CD4-positive, CD25-positive, alpha-beta regulatory T cell (primary cell): ENCODE results near the gene RBCK1. TPM values are rescaled to one million over a fixed set of nuclear protein-coding genes. Genes with fewer than 3 reads are reported as not detected.
A peak's percentile ranks its signal among the peaks of the same experiment; 100 is the strongest.

ENCODE experiments used
- ATAC-seq, 2 donors: fragments of 150-1000 bp; cut with Tn5 transposase; one replicate each; pipeline ENCODE4 v1.10.0; 2021; ENCODE audit warnings: low read depth in 2 of 2, moderate number of reproducible peaks in 2 of 2, moderate library complexity in 1 of 2
- DNase-seq, 3 donors: peaks; one replicate each; pipeline versions ENCODE4 v3.0.0 to v3.0.0-alpha.2; 2012 to 2022; ENCODE audit warnings: mixed read lengths in 1 of 3
- H3K27ac ChIP-seq: one replicate; pipeline ENCODE4 v1.7.0; 2013; ENCODE audit warnings: mild to moderate bottlenecking, low read length; ENCODE audit not compliant: insufficient read depth, poor library complexity, severe bottlenecking
- H3K27me3 ChIP-seq: one replicate; pipeline ENCODE4 v1.7.0; 2013; ENCODE audit warnings: low read length; ENCODE audit not compliant: control insufficient read depth, insufficient read depth
- H3K36me3 ChIP-seq: one replicate; pipeline ENCODE4 v1.7.0; 2013; ENCODE audit warnings: mild to moderate bottlenecking, low read length, moderate library complexity; ENCODE audit not compliant: control insufficient read depth, insufficient read depth
- H3K4me1 ChIP-seq: 2 replicates; pipeline ENCODE4 v1.7.0; 2013; ENCODE audit warnings: mild to moderate bottlenecking, low read length; ENCODE audit not compliant: insufficient read depth, control insufficient read depth, poor library complexity, severe bottlenecking
- H3K4me3 ChIP-seq: one replicate; pipeline ENCODE4 v1.7.0; 2013; ENCODE audit warnings: low read depth, mild to moderate bottlenecking, low read length, moderate library complexity
- H3K9me3 ChIP-seq, 2 experiments: 1 replicate in 1 of 2; 2 replicates in 1 of 2; pipeline ENCODE4 v1.7.0; 2013; ENCODE audit warnings: low read length in 2 of 2, mild to moderate bottlenecking in 1 of 2, moderate library complexity in 1 of 2; ENCODE audit not compliant: control insufficient read depth in 2 of 2
- H3K27ac Mint-ChIP-seq, 3 donors: one replicate each; pipeline ENCODE4 v1.8.0; 2020 to 2022; ENCODE audit warnings: mild to moderate bottlenecking in 3 of 3, mixed read lengths in 3 of 3, moderate library complexity in 2 of 3
- H3K27me3 Mint-ChIP-seq: one replicate; pipeline ENCODE4 v1.8.0; 2022; ENCODE audit warnings: mild to moderate bottlenecking, mixed read lengths
- H3K36me3 Mint-ChIP-seq: one replicate; pipeline ENCODE4 v1.8.0; 2020; ENCODE audit warnings: mixed read lengths
- H3K4me1 Mint-ChIP-seq, 4 donors: one replicate each; pipeline ENCODE4 v1.8.0; 2020 to 2022; ENCODE audit warnings: mixed read lengths in 4 of 4, mild to moderate bottlenecking in 1 of 4
- H3K4me3 Mint-ChIP-seq, 4 donors: one replicate each; pipeline ENCODE4 v1.8.0; 2020 to 2022; ENCODE audit warnings: mild to moderate bottlenecking in 4 of 4, mixed read lengths in 4 of 4, moderate library complexity in 3 of 4
- H3K9me3 Mint-ChIP-seq, 7 donors: one replicate each; pipeline ENCODE4 v1.8.0; 2020 to 2022; ENCODE audit warnings: mixed read lengths in 7 of 7, mild to moderate bottlenecking in 3 of 7, moderate library complexity in 2 of 7
- polyA plus RNA-seq, 4 donors: library from polyadenylated mRNA; unstranded; fragments of 300-500 nt; fragmentation: Illumina TruSeq; gene quantifications; one replicate each; pipeline ENCODE4 v1.2.3, GENCODE V29; 2021
- total RNA-seq: library from RNA; stranded (reverse); gene quantifications from one replicate; pipeline ENCODE4 v1.2.3, GENCODE V29; 2022

The RBCK1 gene
- 93.9 TPM for total RNA-seq
- 100 to 1,000 TPM in 1 of 4 donors, 10 to 100 TPM in 3; 87.5 to 115 (median 91.8) TPM for polyA plus RNA-seq

DNA sequence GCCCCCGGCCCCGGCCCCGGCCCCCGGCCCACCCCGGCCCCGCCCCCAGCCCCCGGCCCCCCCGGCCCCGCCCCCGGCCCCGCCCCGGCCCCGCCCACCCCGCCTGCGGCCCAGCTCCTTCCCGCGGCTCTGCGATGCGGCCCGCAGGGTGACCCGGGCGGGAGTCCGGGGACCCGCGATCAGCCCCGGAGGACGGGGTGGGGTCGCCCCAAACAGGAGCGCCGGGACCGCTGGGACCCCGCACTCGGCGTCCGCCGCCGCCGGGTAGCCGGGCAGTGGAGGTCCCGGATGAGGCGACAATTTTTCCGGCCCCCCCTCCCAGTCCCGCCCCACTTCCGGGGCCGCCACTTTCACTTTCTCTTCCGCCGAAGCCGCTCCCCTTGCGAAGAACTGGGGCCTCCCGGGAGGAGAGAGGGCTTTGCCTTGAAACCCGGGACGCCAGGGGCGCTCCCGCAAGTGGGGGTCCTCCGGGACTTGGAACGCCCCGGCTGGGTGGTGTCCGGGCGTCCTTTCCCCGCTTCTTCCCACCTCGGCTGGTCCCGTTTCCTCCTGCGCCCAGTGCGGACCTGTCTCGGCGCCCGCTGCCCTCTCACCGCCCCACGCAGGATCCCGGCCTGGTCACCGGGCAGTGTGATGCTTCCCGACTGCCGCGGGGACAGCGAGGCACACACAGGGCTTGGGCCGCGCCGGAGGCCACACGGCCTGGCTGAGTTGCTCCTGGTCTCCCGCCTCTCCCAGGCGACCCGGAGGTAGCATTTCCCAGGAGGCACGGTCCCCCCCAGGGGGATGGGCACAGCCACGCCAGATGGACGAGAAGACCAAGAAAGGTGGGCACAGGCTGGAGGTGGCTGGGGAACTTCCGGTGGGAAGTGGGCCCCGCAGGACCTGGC is at the start of gene RBCK1:
Gene RBCK1, plus strand, starts transcription at position 347 of the 890 bp plus-strand sequence. Its CDS starts 459 bp downstream, at position 806.
- Histone ChIP-seq H3K4me1 (peaks cover 29% of the 10 kb centered on the region), H3K9me3 (no peaks in the 10 kb centered on the region), H3K27me3 (no peaks in the 10 kb centered on the region), H3K4me3 (peak within 1 kb of the TSS; percentile 81), H3K27ac (peak within 1 kb of the TSS; percentile 83), H3K36me3 (peaks cover 16% of the 10 kb centered on the region)
- H3K27ac Mint-ChIP-seq = peak within 1 kb of the TSS; percentile 91 to 96 (median 95)
- H3K4me3 Mint-ChIP-seq = peak within 1 kb of the TSS; percentile 91 to 98 (median 96)
- H3K9me3 Mint-ChIP-seq = peaks cover 0 to 2% (median 0%) of the 10 kb centered on the region in 7 donors
- peaks cover 13 to 55% (median 48%) of the 10 kb centered on the region in 4 donors for H3K4me1 Mint-ChIP-seq
- DNase-seq (peak; percentile 86 to 92 (median 91)), ATAC-seq (peak; percentile 75 to 77)
- peaks cover 28% of the 10 kb centered on the region for H3K36me3 Mint-ChIP-seq
- H3K27me3 Mint-ChIP-seq = peaks cover 5% of the 10 kb centered on the region

DNA sequence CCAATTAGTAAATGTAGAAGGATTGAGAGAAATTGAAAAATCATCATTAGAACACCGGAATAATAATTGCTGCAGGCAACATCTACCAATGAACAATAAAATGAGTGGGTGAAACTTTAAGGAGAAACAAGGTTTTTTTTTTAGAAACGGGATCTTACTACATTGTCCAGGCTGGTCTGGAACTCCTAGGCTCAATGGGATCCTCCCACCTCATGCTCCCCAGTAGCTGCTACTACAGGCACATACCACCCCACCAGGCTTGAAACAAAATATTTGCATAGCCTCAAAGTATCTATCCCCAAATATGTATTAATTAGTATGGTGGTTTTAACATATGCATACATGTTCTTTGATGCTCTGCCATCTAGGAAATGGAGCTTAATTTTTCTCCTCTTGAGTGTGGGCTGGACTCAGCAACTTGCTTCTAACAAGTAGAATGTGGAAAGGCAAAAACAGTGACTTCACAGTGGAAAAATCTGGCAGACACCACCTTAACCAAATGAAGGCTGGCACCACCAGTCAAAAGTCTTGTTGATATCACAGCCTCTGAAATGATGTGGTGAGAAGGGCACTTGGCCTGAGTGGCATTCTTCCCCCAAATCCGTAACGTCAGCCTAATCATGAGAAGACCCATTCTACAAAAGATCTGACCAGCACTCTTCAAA is 49.1 kb upstream of the RBCK1 start:
- Mint-ChIP-seq H3K9me3 (no peaks in the 10 kb centered on the region), H3K27me3 (no peaks in the 10 kb centered on the region), H3K36me3 (no peaks in the 10 kb centered on the region), H3K4me1 (peaks cover 0 to 12% (median 7%) of the 10 kb centered on the region in 4 donors), H3K4me3 (no peak overlapping the region), H3K27ac (peak overlapping the region in 1 of 3 donors; percentile 51)
- Histone ChIP-seq H3K4me3 (no peak overlapping the region), H3K27me3 (no peaks in the 10 kb centered on the region), H3K9me3 (no peaks in the 10 kb centered on the region), H3K4me1 (peaks cover 9% of the 10 kb centered on the region), H3K36me3 (no peaks in the 10 kb centered on the region), H3K27ac (no peak overlapping the region)
- no peak for ATAC-seq
- DNase-seq = no peak

- H3K4me3 Mint-ChIP-seq = no peak overlapping the region
- ATAC-seq (no peak), DNase-seq (no peak)
- H3K9me3 ChIP-seq = no peaks in the 10 kb centered on the region
- no peaks in the 10 kb centered on the region for H3K27me3 Mint-ChIP-seq
- no peaks in the 10 kb centered on the region for H3K36me3 Mint-ChIP-seq
- no peak overlapping the region for H3K27ac ChIP-seq
- H3K4me3 ChIP-seq = no peak overlapping the region
- H3K4me1 Mint-ChIP-seq = peaks cover 6 to 29% (median 17%) of the 10 kb centered on the region in 4 donors
- no peaks in the 10 kb centered on the region for H3K36me3 ChIP-seq
- peaks cover 20% of the 10 kb centered on the region for H3K4me1 ChIP-seq
- H3K9me3 Mint-ChIP-seq = no peaks in the 10 kb centered on the region
- no peaks in the 10 kb centered on the region for H3K27me3 ChIP-seq
- H3K27ac Mint-ChIP-seq = no peak overlapping the region
Measured at GRCh38 chr20:361561-361960, 46.5 kb upstream of the RBCK1 start.

DNA sequence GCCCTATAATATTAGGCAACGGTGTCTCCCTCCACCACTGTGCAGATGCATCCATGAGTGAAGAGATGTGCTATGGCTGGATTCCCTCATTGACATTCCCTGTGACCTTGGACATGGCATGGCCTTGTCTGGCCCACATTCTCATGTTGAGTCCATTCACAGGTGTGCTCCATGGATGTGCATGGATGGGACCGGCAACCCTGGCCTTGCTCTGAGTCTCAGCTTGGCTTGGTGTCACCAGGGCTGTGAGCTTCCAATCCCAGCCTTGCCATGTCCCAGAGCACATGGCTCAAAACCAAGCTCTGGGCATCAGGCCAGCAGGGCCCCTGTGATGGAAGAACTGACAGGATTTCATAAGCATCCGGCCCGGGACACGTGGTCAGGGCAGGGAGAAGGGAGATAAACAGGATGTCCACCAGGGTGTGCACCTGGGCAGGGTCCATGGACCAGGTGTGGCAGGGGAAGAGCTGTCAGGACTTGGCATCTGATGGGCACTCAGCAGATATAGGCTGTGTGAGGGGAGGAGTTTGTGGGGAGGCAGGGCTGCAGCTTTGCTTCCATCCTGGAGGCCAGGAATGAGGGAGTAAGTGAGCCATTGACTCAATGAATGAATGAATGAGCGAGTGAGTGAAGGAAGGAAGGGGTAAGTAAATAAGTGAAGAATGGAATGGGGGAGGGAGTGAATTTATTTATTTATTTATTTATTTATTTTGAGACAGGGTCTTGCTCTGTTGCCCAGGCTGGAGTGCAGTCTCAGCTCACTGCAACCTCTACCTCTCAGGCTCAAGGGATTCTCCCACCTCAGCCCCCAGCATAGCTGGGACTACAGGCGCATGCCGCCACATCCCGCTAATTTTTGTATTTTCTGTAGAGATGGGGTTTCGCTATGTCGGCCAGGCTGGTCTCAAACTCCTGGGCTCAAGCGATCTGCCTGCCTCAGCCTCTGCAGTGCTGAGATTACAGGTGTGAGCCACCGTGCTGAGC is 45.5 kb upstream of the RBCK1 start:
- DNase-seq = peak in 1 of 3 donors; percentile 69
- peak; percentile 39 to 46 for ATAC-seq

DNA sequence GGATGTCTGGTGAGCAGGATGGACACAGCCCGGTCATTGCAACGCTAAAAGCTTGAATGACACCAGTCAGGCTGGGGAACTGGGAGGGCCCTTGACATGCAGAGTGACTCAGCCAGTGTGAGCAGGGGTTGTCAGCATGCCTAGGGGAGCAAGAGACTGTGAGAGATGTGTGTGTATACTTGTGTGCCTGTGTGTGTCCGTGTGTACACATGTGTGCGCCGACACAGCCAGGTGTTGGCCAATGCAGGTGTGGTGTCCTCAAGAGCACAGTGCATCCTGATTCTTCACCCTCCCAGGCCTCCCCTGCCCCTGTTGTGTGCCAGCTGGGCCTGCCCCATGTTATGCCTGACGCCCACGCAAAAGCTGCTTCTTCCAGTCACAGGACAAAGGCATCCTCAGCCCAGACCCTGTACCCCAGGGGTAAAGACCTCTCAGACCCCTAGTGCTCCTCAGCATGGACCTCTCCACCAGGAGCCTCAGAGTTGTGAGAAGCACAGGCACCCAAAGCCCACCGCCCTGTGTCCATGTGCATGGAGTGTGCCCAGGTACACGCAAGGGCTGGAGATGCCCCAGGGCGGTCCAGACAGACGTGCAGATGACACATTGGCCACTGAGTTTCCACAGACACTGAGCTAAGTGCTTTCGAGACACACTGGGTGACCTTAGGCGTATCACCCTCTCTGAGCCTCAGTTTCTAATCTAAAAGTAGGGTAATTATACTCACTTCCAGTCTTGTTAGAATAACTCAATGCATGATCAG is 44.6 kb upstream of the RBCK1 start:
- H3K36me3 ChIP-seq = no peaks in the 10 kb centered on the region
- DNase-seq (no peak), ATAC-seq (no peak)
- H3K27ac Mint-ChIP-seq = peak overlapping the region in 2 of 3 donors; percentile 10 to 42
- peaks cover 0 to 1% (median 0%) of the 10 kb centered on the region in 7 donors for H3K9me3 Mint-ChIP-seq
- no peaks in the 10 kb centered on the region for H3K9me3 ChIP-seq
- H3K27me3 ChIP-seq = no peaks in the 10 kb centered on the region
- no peak overlapping the region for H3K4me3 Mint-ChIP-seq
- H3K27me3 Mint-ChIP-seq = no peaks in the 10 kb centered on the region
- no peak overlapping the region for H3K4me3 ChIP-seq
- H3K4me1 ChIP-seq = peaks cover 20% of the 10 kb centered on the region
- no peak overlapping the region for H3K27ac ChIP-seq
- H3K4me1 Mint-ChIP-seq = peaks cover 6 to 38% (median 18%) of the 10 kb centered on the region in 4 donors
- no peaks in the 10 kb centered on the region for H3K36me3 Mint-ChIP-seq

More for the DNA sequence above, 45.5 kb upstream of the RBCK1 start:
- Histone ChIP-seq H3K9me3 (no peaks in the 10 kb centered on the region), H3K36me3 (no peaks in the 10 kb centered on the region), H3K4me1 (peaks cover 20% of the 10 kb centered on the region), H3K27ac (no peak overlapping the region), H3K4me3 (no peak overlapping the region), H3K27me3 (no peaks in the 10 kb centered on the region)
- Mint-ChIP-seq H3K4me1 (peaks cover 6 to 35% (median 18%) of the 10 kb centered on the region in 4 donors), H3K9me3 (peaks cover 0 to 1% (median 0%) of the 10 kb centered on the region in 7 donors), H3K27ac (peak overlapping the region in 2 of 3 donors; percentile 28 to 51), H3K4me3 (no peak overlapping the region), H3K36me3 (no peaks in the 10 kb centered on the region), H3K27me3 (no peaks in the 10 kb centered on the region)

DNA sequence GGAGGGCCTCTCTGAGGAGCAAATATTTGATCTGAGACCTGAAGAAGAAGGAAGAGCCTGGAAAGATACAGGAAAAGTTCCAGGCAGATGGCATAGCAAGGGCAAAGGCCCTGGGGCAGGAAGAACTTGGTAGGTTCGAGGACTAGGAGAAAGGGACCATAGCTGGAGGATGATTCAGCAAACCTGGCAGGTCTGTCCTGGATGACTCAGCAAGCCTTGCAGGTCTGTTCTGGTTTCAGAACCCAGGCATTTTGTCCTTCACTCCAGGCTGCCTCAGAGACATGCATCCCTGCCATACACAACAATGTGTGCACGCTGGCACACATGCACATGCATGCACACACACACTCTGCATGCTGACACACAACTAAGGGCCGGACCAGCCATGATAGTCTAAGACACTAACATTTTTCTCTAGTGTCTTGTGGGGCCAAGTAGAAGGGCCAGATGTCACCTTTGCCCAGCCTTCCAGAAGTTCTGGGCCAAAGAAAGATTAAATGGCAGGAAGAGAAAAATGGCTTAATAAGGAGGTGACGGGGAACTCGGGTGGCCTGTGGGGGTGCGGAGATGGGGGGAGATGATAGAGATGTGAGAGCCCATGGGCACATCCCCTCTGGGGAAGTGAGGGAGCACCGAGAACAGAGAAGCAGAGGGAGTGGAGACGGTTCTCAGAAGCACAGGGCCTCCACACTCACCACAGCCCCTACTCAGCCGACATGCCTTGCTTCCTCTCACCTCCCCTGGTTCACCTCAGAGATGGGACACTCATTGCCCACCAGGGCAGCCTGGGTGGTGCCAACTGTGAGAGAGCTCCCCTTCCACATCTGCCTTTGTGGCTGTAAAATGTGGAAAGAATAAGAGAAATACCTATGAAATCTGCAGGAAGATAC is 42.9 kb upstream of the RBCK1 start:
- Mint-ChIP-seq H3K27me3 (no peaks in the 10 kb centered on the region), H3K4me1 (peaks cover 6 to 43% (median 22%) of the 10 kb centered on the region in 4 donors), H3K4me3 (peak overlapping the region in 2 of 4 donors; percentile 46 to 74), H3K27ac (peak overlapping the region; percentile 49 to 95 (median 83)), H3K9me3 (peaks cover 0 to 1% (median 0%) of the 10 kb centered on the region in 7 donors), H3K36me3 (peaks cover 4% of the 10 kb centered on the region)
- no peaks in the 10 kb centered on the region for H3K36me3 ChIP-seq
- no peak overlapping the region for H3K4me3 ChIP-seq
- H3K27ac ChIP-seq = no peak overlapping the region
- no peaks in the 10 kb centered on the region for H3K27me3 ChIP-seq
- DNase-seq (peak in 1 of 3 donors; percentile 57), ATAC-seq (peak in 1 of 2 donors; percentile 33)
- peaks cover 20% of the 10 kb centered on the region for H3K4me1 ChIP-seq
- H3K9me3 ChIP-seq = no peaks in the 10 kb centered on the region
